ENCODE results near the gene FYN.

The FYN gene

DNA sequence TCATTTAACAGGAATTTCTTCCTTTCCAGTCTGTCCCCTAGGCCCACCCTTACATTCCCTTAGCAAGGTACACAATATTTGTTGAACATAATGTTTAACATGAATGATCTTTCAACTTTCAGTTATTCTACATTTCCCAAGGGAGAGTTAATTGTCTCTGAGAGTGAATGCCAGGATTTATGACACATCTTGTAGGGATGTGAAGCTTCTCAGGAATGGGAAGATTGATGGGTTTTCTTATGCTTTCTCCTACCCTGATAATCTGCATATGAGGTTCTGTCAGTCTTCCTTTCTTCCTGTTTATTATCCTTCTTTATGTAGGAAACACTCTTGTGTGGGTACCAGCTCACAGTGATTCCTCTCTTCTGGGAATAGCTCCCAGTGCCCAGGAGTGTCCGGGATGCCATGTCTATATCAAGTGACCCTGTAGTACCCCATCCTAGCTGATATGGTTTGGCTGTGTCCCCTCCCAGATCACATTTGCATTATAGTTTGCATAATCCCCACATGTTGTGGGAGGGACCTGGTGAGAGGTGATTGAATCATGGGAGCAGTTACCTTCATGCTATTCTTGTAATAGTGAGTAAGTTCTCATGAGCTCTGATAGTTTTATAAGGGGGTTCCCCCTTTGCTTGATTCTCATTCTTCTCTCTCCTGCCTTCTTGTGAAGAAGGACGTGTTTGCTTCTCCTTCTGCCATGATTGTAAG lies 7.1 kb upstream of the FYN start:
- DNase-seq = no peak

DNA sequence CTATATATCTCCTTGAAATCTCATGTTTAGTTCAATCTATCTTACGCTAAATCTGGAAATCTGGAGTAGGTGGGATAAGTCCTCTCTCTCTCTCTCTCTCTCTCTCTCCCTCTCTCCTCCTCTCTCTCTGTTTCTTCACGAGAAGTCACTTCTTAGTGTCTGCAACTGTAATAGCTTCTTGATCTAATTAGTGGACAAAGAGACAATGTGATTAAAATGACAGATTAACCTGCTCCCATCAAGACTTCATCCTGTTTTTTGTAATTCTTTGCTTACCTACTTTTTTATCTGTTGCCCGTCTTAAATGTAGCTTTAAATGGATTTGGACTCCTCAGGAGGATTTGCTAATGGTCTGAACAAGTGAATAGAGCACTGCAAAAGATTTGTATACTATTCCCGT lies 2.5 kb upstream of the FYN start:
- DNase-seq = no peak

DNA sequence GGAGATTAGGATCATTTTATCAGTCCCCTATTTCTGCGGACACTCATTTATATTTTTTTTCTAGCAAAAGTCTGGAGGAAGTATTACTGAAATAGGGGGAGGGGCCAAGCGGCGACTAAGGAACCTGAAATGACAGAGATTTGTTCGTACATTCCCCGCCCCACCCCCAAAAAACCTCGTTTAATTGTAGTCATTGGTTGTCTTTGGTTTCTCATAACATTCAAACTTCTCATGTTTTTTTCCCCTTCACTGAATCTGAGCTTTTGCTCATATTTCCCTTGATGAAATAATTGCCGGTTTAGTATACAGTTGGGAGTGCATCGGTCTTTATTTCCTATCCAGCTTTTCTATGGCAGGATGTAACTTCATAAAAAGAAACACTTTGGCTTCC lies 768 bp upstream of the FYN start:
- DNase-seq = peak; percentile 65 to 74

DNA sequence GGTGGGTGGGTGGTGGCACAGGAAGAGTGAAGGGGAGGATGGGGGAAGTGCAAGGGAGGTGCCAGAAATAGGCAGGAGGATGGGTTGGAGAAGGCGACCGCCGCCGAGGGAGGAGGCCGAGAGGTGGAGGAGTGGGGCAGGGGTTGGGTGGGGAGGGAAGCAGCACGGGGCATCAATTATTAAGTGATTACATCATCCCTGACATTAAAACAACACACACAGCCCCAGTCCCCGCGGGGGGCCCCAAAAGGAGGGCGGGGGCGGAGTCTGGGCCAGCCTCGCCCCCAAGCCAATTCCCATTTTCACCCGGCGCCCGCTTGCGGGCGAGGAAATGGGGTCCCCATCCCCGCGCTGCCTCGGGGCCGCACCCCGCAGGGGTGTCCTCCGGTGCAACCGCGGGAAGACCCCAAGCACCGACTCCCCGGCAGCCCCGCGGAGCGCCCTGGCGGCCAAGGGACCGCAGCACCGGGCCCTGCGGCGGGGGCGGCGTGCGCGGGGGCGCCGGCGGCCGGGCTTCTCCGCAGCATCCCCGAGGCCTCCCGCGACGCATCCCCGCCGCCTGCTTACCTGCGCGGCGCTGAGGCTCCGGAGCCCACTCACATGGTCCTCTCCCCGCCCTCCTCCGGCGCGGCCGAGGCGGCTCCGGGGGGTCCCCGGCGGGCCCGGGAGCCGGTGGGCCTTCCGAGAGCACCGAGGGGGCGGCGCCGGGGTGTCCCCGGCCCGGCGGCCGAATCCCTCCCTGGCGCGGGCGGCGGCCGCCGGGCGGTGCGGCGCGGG lies 663 bp downstream of the FYN start:
- DNase-seq = peak; percentile 56 to 79

DNA sequence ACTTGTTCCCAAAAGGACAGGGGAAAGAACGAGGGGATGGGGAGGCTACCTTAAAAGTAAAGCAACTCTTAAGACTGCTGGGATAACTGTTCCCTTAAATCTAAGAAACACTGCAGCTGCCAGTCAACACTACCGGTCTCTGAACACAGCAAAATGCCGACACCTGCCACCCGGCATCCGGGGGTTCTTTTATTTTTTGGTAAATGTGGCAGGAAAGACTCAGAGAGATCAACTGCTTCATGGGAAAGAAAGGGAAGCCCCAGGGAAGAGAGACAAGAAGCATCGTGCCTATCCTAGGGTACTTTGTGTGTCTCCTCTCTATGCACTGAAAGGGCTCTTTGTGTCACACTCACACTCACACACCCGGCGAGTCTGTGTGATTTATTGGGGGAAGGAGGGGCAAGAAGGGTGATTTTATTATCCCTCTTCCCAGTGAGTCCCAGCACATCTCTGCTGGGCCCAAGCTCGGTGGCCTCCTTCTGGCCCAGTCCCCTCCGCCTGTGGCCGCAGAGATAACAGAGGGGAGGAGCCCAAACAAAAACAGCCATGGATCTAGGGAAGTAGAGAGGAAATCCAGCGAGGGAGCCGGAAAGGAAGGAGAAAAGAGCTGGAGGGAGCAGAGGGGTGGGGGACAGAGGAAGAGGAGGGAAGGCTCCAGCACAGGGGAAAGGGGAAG lies 1.4 kb downstream of the FYN start:
- DNase-seq = peak in 1 of 2 donors; percentile 48

DNA sequence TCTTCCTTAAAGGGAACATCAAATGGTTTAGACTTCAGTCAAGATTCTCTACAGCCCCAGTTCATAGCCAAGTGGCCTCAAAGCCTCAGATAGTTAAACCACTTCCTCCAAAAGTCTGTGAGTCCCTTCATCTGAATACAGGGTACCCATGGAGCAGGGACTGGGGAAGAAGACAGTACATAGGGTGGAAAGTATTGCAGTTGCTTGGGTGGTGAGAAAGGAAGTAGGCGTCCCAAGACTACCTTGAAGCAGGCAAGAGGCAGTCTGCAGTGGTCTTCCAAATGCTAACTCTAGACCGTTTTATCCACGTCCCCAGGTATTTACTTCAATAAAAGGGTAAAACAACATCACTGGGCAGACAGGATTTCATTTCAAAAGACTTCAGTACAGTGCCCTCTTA lies 2.0 kb downstream of the FYN start:
- peak; percentile 8 to 66 for DNase-seq

DNA sequence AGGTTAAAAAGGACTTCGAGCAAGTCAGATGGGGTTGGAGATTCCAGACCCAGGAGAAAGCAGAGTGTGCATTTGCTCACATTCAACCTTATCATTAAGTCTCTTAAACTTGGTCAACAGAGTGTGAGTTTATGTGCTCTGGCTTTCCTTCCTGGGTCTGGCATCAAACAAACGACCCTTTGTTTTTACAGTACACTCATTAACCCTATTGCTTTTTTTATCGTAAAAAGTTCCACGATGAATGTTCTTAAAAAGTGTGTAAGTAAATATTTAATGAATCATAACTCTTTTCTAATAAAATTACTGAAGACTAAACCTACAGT lies 2.5 kb downstream of the FYN start:
- DNase-seq = no peak

DNA sequence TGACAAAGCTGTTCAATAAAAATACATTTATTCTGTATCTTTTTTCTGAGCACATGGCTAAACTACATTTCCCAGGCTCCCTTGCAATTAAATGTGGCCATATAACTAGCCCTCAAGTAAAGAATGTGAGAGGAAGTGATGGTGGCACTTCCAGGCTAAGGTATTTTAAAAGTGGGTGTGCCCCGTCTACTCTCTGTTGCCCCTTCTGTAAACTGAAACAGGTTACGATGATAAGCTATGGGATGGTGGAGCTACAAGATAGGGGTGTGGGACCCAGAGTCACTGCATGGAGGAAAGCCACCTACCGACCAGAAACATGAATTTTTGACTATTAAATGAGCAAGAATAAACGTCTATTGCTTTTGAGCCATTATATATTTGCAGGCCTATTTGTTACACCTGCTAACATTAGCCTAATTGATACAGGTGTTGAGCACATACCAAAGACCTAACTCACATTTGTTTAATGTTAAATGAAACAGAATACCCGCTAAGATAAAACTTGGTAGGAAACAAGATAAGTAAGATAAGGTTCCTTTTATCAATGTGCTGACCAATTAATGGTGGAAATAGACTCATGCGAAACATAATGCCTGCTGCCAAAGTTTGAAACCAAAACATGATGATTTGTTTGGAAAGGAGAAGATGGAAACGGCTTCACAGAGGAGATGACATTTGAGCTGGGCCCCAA lies 3.1 kb downstream of the FYN start:
- DNase-seq = peak in 1 of 2 donors; percentile 63

DNA sequence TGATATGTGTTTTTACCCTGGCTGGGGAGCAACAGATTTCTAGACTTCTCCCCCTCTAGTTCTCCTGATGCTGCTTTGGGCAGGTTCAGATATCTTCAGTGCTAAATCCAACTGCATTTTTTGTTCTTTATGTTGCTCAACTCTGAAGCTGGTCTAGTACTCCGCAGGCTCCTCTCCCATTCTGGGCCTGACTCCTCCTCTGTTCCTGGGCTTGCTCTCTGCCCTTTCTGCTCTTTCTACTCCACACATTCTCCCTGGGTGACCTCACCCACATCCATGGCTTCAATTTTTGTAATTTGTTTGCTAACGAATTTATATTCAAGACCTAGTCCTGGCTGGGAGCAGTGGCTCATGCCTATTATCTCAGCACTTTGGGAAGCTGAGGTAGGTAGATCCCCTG lies 6.4 kb downstream of the FYN start:
- DNase-seq = no peak

DNA sequence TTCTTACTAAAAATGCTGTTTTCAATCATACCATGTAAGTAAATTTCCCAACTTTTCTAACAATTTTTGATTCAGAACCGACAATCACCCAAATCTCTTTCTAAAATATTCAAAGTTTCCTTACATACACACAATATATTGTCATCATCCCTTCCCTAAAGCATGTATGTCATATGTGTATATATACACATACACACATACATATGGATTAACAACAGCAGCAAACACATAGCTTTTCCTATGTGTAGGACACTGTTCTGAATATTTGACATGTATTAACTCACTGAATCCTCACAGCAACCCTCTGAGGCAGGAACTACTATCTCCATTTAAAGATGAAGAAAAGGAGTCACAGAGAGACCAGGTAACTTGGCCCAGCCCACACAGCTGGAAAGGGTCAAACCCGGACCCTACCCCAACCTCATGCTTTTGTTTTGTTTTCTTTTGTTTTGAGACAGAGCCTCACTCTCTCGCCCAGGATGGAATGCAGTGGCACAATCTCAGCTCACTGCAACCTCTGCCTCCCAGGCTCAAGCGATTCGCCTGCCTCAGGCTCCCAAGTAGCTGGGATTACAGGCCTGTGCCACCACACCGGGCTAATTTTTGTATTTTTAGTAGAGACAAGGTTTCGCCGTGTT lies 7.2 kb downstream of the FYN start:
- DNase-seq = no peak

DNA sequence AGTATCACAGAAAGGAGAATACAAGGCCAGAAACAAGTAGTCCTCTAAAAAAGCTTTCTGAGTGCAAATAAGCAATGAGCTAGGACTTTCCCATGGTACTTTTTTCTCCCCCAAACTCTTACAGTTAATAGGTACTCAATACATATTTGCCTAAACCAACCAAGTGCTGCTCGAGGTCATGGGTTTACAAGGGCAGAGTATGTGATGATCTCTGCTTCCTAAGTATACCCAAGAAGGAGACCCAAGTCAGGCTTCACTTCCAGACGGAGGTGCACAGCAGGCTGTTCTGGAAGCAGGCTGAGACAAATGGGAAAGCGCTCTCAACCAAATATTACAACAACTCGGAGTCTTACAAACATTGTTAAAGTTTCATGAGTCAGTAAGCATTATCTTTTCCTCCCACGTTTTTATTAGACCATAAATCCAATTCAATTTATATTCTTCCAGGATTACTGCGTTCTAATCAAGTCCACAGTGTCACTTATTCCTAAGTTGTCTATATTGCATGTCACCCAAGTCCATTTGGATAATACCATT lies 8.1 kb downstream of the FYN start:
- DNase-seq = no peak

DNA sequence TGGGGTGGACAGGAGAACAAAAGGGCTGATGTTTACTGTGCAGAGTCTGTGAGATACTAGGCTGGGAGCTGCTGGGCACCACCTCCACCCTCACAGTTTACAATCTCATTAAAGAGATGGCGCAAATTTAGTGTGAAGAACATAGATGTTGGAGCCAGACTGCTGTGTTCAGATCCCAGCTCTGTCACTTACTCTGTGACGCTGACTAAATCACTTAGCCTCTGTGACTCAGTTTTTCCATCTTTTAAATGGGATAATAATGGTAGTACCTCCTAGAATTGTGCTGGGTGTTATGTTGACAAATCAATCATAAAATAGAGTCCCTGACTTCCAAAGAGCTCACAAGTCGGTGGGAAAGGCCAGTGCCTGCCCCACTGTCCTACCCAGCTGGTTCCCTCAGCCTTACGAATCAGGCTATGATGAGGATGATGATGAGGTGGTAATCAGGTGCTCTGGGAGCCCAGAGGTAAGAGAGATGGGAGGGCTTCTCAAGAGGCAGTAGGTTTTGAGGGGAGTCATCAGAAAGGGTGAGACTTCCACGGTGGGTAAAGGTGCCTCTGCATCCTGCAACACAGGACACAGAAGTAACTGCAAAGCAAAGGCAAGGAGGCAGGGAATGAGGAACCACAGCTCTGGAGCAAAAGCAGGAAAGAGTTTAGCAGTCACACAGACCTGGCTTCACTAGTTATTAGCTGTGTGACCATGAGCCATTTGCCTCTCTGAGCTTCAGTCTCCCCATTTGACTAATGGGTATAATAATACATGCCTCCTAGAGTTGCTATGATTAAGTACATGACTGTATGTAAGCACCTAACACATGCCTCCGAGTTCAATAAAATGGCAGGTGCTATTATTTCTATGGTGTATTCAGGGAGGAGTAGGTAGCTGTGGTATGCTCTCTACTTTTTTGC lies 8.9 kb downstream of the FYN start:
- DNase-seq = no peak

DNA sequence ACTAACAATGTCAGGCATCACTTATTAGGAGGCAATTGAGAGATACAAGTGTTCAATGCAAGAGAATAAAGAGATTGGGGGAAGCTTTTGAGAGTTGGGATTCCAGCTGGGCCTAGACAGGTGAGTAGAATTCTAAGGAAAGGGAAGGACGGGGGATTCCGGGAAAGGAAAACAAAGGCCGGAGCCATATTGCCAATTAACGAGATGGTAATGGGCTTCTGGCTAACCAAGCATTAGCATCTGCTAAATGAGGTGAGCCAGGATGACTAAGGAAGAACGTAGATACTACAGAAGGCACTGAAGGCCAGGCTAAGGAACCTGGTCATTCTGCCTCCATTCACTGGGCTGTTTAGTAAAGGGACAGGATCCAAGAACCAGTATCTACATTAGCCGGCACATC lies 10.5 kb downstream of the FYN start:
- DNase-seq = no peak

DNA sequence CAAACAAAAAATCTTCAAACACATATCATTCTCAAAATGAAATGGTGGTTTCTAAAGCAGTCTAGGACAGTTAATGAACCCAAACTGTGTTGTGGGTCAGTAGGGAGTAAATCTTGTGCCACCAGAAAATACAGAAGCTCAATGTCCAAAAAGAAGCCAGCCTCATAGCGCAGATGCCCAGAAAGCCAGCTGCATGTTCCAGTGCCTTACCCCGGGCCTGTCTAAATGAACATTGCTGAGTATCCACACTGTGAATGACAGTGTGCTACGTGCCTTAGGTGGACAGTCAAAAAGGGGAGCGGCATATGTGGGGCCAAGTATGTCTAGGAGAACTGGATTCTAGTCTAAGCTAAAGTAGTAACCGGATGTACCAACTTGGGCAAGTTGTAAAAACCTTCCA lies 10.9 kb downstream of the FYN start:
- no peak for DNase-seq

DNA sequence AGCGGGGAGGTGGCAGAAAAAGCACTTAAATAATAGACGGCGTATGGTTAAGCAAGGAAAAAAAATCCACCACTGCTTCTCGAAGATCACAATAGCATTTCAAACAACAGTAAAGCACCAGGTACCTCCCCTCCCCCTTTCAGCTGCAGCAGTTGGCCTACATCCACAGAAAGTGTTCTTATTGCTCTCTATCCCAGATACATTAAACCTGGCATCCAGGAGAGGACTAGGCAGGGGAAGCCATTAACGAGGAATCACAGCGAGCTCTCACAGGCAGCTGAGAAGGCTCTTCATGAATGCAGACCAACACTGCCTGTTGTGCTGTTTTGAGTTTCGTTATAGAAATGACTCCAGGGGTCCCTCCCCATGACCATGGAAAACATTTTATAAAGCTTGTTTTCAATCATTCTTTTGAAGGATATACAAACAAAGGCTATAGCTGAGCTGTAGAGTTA lies 11.8 kb downstream of the FYN start:
- DNase-seq = no peak

DNA sequence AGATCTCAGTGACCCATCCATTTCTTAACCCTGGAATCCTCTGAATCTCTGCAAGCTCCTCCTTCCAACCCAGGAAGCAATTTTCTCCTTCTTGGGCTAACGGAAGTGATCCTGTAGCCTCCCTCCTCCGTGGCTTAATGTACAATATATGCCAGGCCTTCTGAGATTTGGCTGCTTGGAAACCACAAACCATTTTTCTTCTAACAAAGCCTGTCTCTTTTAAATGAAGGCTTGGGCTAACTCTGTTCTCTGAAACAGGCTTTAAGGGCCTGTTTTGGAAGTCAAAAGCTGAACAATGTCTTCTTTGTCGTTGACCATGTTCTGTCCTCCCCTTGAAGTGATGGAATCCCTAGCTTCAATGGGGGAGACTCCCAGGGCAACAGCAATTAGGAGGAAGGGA lies 14.9 kb downstream of the FYN start:
- DNase-seq = no peak

DNA sequence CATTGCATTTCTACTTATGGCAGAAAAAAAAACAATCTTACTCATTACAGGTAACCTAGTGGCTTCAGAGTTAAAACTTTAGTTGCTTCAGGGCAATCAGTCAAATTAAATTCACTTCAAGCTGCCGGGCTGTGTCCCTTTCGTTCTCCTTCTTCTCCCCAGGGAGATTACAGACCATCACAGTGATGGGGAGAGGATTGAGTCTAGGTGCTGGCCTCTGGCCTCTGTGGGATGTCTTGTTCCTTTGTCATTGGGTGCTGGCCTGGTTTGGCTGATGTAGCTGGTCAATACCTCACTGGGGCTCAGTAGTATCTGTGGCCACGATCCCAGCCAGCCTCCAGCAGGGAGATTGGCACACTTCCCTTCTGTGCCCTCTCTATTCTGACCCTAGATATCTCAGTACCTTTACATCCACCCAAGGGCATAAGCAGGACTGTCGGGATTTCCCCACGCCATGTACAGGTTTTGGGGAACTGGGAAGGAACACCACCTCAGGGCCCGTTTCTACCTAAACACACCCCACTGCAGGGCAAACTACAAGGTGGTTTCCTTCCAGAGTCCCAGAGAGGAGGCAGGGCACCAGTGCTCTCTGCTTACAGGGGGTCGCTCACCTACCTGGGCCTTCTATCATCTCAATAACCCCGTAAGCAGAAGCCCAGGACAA lies 15.4 kb downstream of the FYN start:
- no peak for DNase-seq

DNA sequence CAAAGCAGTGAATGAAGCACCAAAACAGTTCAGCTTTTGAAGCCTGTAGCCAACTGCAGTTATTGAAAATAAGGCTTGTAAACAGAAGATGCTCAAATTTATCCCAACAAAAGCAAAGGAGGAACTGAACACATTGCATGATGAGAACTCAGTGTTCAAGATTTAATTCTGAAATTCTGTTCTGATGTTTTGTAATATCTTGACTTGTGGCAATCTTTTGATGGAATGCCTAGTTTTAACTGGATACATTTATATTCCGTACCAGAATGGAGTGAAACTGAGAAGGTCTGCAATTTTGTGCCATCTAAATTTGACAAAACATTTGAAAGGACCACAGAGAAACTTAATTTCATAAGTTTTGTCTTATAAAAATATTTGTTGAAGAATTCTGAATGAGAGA lies 17.5 kb downstream of the FYN start:
- DNase-seq = no peak

DNA sequence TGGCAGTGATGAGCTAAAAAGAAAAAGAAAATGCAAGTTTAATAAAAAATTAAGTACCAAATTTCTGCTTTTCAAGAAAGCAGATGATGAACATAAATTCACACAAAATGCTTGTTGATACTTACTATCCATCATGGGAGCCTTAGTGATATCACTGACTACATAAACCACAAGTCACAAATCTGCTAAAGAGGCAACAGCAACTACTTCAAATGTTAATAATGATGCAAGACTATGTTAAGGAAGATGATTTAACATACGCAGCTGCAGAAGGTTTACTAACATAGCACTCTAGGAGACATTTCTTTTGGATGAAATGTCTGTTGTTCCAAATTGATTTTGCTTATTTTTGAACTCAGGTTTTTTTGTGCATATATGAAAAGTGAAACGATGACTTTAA lies 18.6 kb downstream of the FYN start:
- no peak for DNase-seq

DNA sequence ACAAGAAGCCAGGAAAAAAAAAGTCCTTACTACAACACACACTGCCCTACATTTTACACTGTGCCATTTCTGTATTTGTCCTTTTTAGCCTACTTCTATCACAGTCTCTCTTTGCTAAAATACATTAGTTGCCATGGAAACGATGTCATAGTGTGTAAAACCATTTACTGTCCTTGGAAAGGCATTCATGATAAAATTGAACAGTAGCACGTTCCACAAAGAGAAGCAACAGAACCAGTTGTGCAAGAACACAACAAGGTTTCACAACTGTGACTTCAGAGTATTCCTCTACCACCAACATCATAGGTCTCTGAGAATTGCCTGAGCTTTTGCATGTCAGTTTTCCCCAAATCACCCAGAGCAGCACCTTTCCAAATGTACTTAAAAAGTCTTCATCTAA lies 20.5 kb downstream of the FYN start:
- no peak for DNase-seq

DNA sequence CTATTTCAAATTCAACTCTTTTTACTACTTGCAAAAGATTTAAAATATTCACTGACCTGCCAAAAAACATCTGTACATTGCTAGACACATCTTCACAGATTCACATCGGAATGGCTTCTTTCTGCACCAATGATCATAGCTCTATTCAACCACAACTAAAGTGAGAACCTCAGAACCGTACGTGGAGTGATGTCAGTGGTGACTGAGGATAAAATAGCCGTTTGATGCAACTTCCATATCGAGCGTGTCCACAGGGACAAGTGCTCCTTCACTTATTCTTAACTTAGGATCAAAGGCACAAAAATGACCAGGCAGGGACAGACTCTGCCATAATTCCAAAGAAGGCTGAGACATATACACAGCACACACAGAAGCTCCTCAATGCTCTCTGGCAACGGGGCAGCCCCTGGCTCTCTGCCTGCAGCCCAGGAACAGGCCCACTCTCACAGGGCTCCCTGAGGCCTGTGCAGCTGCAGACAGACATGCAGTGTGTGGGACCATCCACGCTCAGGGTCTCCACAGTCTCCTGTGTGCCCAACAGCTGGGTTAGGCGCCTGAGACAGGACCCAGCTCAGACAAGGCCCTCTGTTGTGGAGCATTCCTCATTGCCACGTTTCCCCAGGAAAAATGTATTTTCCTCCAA lies 22.8 kb downstream of the FYN start:
- no peak for DNase-seq
